IMR-90 (cell line): Measurements from ENCODE around the gene EFEMP1. TPM values are rescaled to one million over a fixed set of nuclear protein-coding genes. Genes with fewer than 3 reads are reported as not detected.
A peak's percentile ranks its signal among the peaks of the same experiment; 100 is the strongest.

ENCODE experiments used
- ATAC-seq: fragments of 200-7000 bp; cut with Tn5 transposase; 2 replicates; pipeline ENCODE4 v1.9.1; 2020; ENCODE audit warnings: low read depth, mild to moderate bottlenecking, moderate library complexity
- BruUV-seq: library from RNA; stranded (reverse); fragments of 400-500 nt; replicated peaks from 2 replicates; lab custom pipeline; 2021; lab: Mats Ljungman, UMichigan
- CTCF ChIA-PET: fragments of 300-600 bp; formaldehyde crosslinking; extraction: SDS; loops from one replicate; lab custom pipeline; 2021; ENCODE audit warnings: antibody characterized with exemption; lab: Yijun Ruan, JAX
- POLR2A ChIA-PET: fragments of 300-600 bp; sonication (Branson Sonifier 250); formaldehyde crosslinking; loops from one replicate; lab custom pipeline; 2022; ENCODE audit warnings: antibody characterized with exemption; ENCODE audit not compliant: unreplicated experiment; lab: Charles Lee
- DNase-seq: peaks from one replicate; pipeline ENCODE4 v3.0.0; 2013
- H2AFZ ChIP-seq: replicated peaks from 2 replicates; pipeline ENCODE3; 2013; ENCODE audit warnings: low read length, mild to moderate bottlenecking; ENCODE audit not compliant: poor library complexity
- H2AK5ac ChIP-seq: 2 replicates; pipeline ENCODE4 v1.6.1; 2013; ENCODE audit warnings: low read depth, low read length, inconsistent platforms
- H2AK9ac ChIP-seq: replicated peaks from 2 replicates; pipeline ENCODE3; 2013; ENCODE audit warnings: mild to moderate bottlenecking, low read depth, low read length, moderate library complexity; ENCODE audit not compliant: poor library complexity
- H2BK120ac ChIP-seq: 2 replicates; pipeline ENCODE4 v1.6.1; 2013; ENCODE audit warnings: low read depth, low read length, inconsistent platforms
- H2BK15ac ChIP-seq: 3 replicates; pipeline ENCODE4 v1.6.1; 2013; ENCODE audit warnings: low read depth, low read length, inconsistent platforms
- H2BK20ac ChIP-seq: 2 replicates; pipeline ENCODE4 v1.6.1; 2013; ENCODE audit warnings: low read depth, mild to moderate bottlenecking, inconsistent platforms, low read length, moderate library complexity
- H2BK5ac ChIP-seq: 2 replicates; pipeline ENCODE4 v1.6.1; 2013; ENCODE audit warnings: mild to moderate bottlenecking, low read depth, low read length, inconsistent platforms; ENCODE audit not compliant: poor library complexity, severe bottlenecking
- H3K14ac ChIP-seq: replicated peaks from 2 replicates; pipeline ENCODE4 v1.6.1; 2013; ENCODE audit warnings: low read depth, low read length, inconsistent platforms
- H3K18ac ChIP-seq: 2 replicates; pipeline ENCODE4 v1.6.1; 2013; ENCODE audit warnings: low read depth, low read length, control low read depth
- H3K23ac ChIP-seq: 2 replicates; pipeline ENCODE4 v1.6.1; 2013; ENCODE audit warnings: low read depth, low read length, inconsistent platforms
- H3K27ac ChIP-seq: 2 replicates; pipeline ENCODE4 v1.5.1; 2013; ENCODE audit warnings: mild to moderate bottlenecking, control low read depth, low read length; ENCODE audit not compliant: insufficient read depth
- H3K27me3 ChIP-seq: 2 replicates; pipeline ENCODE4 v1.6.1; 2013; ENCODE audit warnings: low read length; ENCODE audit not compliant: control insufficient read depth, insufficient read depth
- H3K36me3 ChIP-seq: 2 replicates; pipeline ENCODE4 v1.6.1; 2013; ENCODE audit warnings: low read length, mixed read lengths; ENCODE audit not compliant: control insufficient read depth, insufficient read depth
- H3K4ac ChIP-seq: 2 replicates; pipeline ENCODE4 v1.6.1; 2013; ENCODE audit warnings: low read depth, low read length, inconsistent platforms
- H3K4me1 ChIP-seq: 2 replicates; pipeline ENCODE4 v1.6.1; 2013; ENCODE audit warnings: low read length, mixed read lengths; ENCODE audit not compliant: control insufficient read depth, insufficient read depth
- H3K4me2 ChIP-seq: 2 replicates; pipeline ENCODE4 v1.6.1; 2013; ENCODE audit warnings: low read depth, mild to moderate bottlenecking, control low read depth, low read length, moderate library complexity
- H3K4me3 ChIP-seq: 2 replicates; pipeline ENCODE4 v1.5.1; 2013; ENCODE audit warnings: low read depth, mild to moderate bottlenecking, control low read depth, low read length, moderate library complexity; ENCODE audit not compliant: insufficient read depth
- H3K56ac ChIP-seq: 2 replicates; pipeline ENCODE4 v1.6.1; 2013; ENCODE audit warnings: low read length, inconsistent platforms; ENCODE audit not compliant: insufficient read depth; ENCODE audit errors: extremely low read depth
- H3K79me1 ChIP-seq, 2 experiments: 2 replicates each; pipeline ENCODE4 v1.6.1; 2013; ENCODE audit warnings: low read length in 2 of 2, inconsistent platforms in 1 of 2, low read depth in 1 of 2
- H3K9ac ChIP-seq: 2 replicates; pipeline ENCODE4 v1.6.1; 2013; ENCODE audit warnings: low read depth, low read length, control low read depth
- H3K9me1 ChIP-seq: 2 replicates; pipeline ENCODE4 v1.6.1; 2013; ENCODE audit warnings: low read length, inconsistent platforms; ENCODE audit not compliant: insufficient read depth
- H3K9me3 ChIP-seq: 2 replicates; pipeline ENCODE4 v1.6.1; 2013; ENCODE audit warnings: low read length; ENCODE audit not compliant: control insufficient read depth, insufficient read depth
- H4K20me1 ChIP-seq: 2 replicates; pipeline ENCODE4 v1.6.1; 2013; ENCODE audit warnings: low read length, inconsistent platforms; ENCODE audit not compliant: insufficient read depth
- H4K5ac ChIP-seq: 2 replicates; pipeline ENCODE4 v1.6.1; 2013; ENCODE audit warnings: mild to moderate bottlenecking, low read depth, low read length, control low read depth
- H4K8ac ChIP-seq, 2 experiments: 2 replicates each; pipeline ENCODE4 v1.6.1; 2013; ENCODE audit warnings: low read depth in 2 of 2, low read length in 2 of 2, control low read depth in 1 of 2, inconsistent platforms in 1 of 2
- H4K91ac ChIP-seq: 2 replicates; pipeline ENCODE4 v1.6.1; 2013; ENCODE audit warnings: low read depth, low read length, inconsistent platforms; ENCODE audit not compliant: insufficient read depth
- BHLHE40 ChIP-seq: fragments of 150-350 bp; IDR thresholded peaks from 2 replicates; pipeline ENCODE4 v1.6.1; 2016; ENCODE audit warnings: mild to moderate bottlenecking, low read depth, low read length
- CEBPB ChIP-seq: IDR thresholded peaks from 2 replicates; pipeline ENCODE4 v1.6.1; 2012; ENCODE audit warnings: low read depth, low read length, improper control_type of control experiment
- CTCF ChIP-seq: conservative IDR thresholded peaks from 2 replicates; pipeline ENCODE4 v1.5.1; 2012; ENCODE audit warnings: mild to moderate bottlenecking, low read depth, low read length, improper control_type of control experiment
- FOS ChIP-seq: fragments of 150-350 bp; IDR thresholded peaks from 2 replicates; pipeline ENCODE4 v1.6.1; 2016; ENCODE audit warnings: low read depth, low read length
- MAFK ChIP-seq: IDR thresholded peaks from 2 replicates; pipeline ENCODE4 v1.6.1; 2012; ENCODE audit warnings: low read depth, low read length, improper control_type of control experiment
- MAZ ChIP-seq: IDR thresholded peaks from 2 replicates; pipeline ENCODE4 v1.6.1; 2012; ENCODE audit warnings: low read depth, mild to moderate bottlenecking, low read length, improper control_type of control experiment, moderate library complexity, borderline replicate concordance
- MXI1 ChIP-seq: IDR thresholded peaks from 2 replicates; pipeline ENCODE4 v1.6.1; 2012; ENCODE audit warnings: low read depth, mild to moderate bottlenecking, low read length, moderate library complexity, borderline replicate concordance
- NFE2L2 ChIP-seq: fragments of 150-350 bp; IDR thresholded peaks from 2 replicates; pipeline ENCODE4 v1.6.1; 2016; ENCODE audit warnings: low read depth, mild to moderate bottlenecking, low read length
- POLR2A ChIP-seq: IDR thresholded peaks from 2 replicates; pipeline ENCODE4 v1.6.1; 2012; ENCODE audit warnings: mild to moderate bottlenecking, low read depth, low read length
- RCOR1 ChIP-seq: IDR thresholded peaks from 2 replicates; pipeline ENCODE4 v1.6.1; 2012; ENCODE audit warnings: mild to moderate bottlenecking, low read length, improper control_type of control experiment; ENCODE audit not compliant: insufficient replicate concordance
- RFX5 ChIP-seq: IDR thresholded peaks from 2 replicates; pipeline ENCODE4 v1.8.0; 2012; ENCODE audit warnings: low read depth, mild to moderate bottlenecking, low read length, moderate library complexity
- USF2 ChIP-seq: fragments of 150-350 bp; IDR thresholded peaks from 2 replicates; pipeline ENCODE4 v1.6.1; 2017; ENCODE audit warnings: mild to moderate bottlenecking, antibody characterized with exemption, low read length, low read depth
- WGBS, 2 experiments: methylation state at CpG; one replicate each; pipeline versions ENCODE4 v1.1.5 to v1.1.7; 2013; ENCODE audit warnings: missing lambda C conversion rate in 2 of 2; ENCODE audit not compliant: insufficient read length in 1 of 2; ENCODE audit errors: extremely low coverage in 2 of 2; 5-methylcytosine and 5-hydroxymethylcytosine counted together
- dilution Hi-C: fragments of 300-500 bp; cut with HindIII; formaldehyde crosslinking; loops from one replicate; pipeline ENCODE4 v1.14.3; 2018; ENCODE audit warnings: low sequenced_read_pairs; ENCODE audit not compliant: unreplicated experiment
- in situ Hi-C: fragments of 300-500 bp; cut with MboI; formaldehyde crosslinking; loops from 3 replicates; pipeline ENCODE4 v1.14.3; 2019; ENCODE audit warnings: low sequenced_read_pairs, inconsistent platforms, mixed read lengths
- intact Hi-C: fragments of 100-400 bp; cut with micrococcal nuclease; formaldehyde crosslinking; loops from 2 replicates; pipeline ENCODE4 v1.10.0; 2022
- polyA plus RNA-seq, 3 experiments: library from polyadenylated mRNA; depleted of rRNA; stranded (reverse); fragments of >200 nt; gene quantifications; 2 replicates each; pipeline ENCODE4 v1.2.3, GENCODE V29; 2012; ENCODE audit warnings: low replicate concordance in 1 of 3
- total RNA-seq: library from RNA; depleted of rRNA; stranded (reverse); fragments of >200 nt; gene quantifications from 2 replicates; pipeline ENCODE4 v1.2.3, GENCODE V29; 2012

Gene EFEMP1
- total and polyA plus RNA-seq, 2 of the 4 experiments (the other 2 are of a cell fraction) = 214 to 219 TPM

GRCh38 chr2:55843096-55843993, 80.2 kb downstream of the EFEMP1 start:
- no peaks in the 10 kb centered on the region for H3K36me3 ChIP-seq
- dilution Hi-C loops (no loop called here), intact Hi-C loops (loop anchor here (1.0 to 2.0 kb wide), 2 partner anchors 19 to 73 kb away; no protein-coding TSS in a partner anchor), in situ Hi-C loops (no loop called here)
- H4K8ac ChIP-seq = peak overlapping the region; percentile 33 to 82
- WGBS, 2 experiments = 0% methylated on average over 1 of the region's 6 CpGs; no CpG with 5 or more reads in 1 of the 2 experiments
- BruUV-seq = no TSS peak
- peak overlapping the region; percentile 71 for H3K23ac ChIP-seq
- H2AK9ac ChIP-seq = no peak overlapping the region
- peak overlapping the region; percentile 89 for H2BK20ac ChIP-seq
- DNase-seq = peak; percentile 99
- no peaks in the 10 kb centered on the region for H3K79me1 ChIP-seq
- H3K4ac ChIP-seq = peak overlapping the region; percentile 83
- H2BK5ac ChIP-seq = peak overlapping the region; percentile 95
- TF ChIP-seq POLR2A (peak; percentile 70), CEBPB (peak; percentile 78), BHLHE40 (peak; percentile 89), MXI1 (peak; percentile 71; the same call in 1 of the 2 replicates), NFE2L2 (peak; percentile 83), CTCF (no peak), RCOR1 (peak; percentile 81), MAFK (peak; percentile 53), RFX5 (no peak), MAZ (no peak), FOS (peak; percentile 79), USF2 (0 out of 2 replicates have a peak, but pooled peaks have one; percentile 6)
- peak overlapping the region; percentile 73 for H3K14ac ChIP-seq
- H3K4me3 ChIP-seq = no peak overlapping the region
- ChIA-PET CTCF (interaction anchor here (1.3 kb wide), 1 partner anchor 71 kb away, joined by 5 read pairs; no protein-coding TSS in a partner anchor), POLR2A (no interaction called here)
- no peaks in the 10 kb centered on the region for H3K27me3 ChIP-seq
- H3K9me1 ChIP-seq = peaks cover 6% of the 10 kb centered on the region
- peak overlapping the region; percentile 93 for H2BK120ac ChIP-seq
- peak overlapping the region; percentile 33; the same call in 2 of the 3 replicates for H2BK15ac ChIP-seq
- H3K18ac ChIP-seq = peak overlapping the region; percentile 97
- H4K5ac ChIP-seq = peak overlapping the region; percentile 92; the same call in 1 of the 2 replicates
- peak overlapping the region; percentile 60 for H2AFZ ChIP-seq
- H2AK5ac ChIP-seq = peak overlapping the region; percentile 16
- H3K9me3 ChIP-seq = no peaks in the 10 kb centered on the region
- H3K4me1 ChIP-seq = peaks cover 24% of the 10 kb centered on the region
- peak; percentile 85 for ATAC-seq
- peak overlapping the region; percentile 75 for H4K91ac ChIP-seq
- no peaks in the 10 kb centered on the region for H4K20me1 ChIP-seq
- H3K9ac ChIP-seq = peak overlapping the region; percentile 43; the same call in 1 of the 2 replicates
- H3K27ac ChIP-seq = peak overlapping the region; percentile 71
- H3K56ac ChIP-seq = peak overlapping the region; percentile 41
- H3K4me2 ChIP-seq = peak overlapping the region; percentile 45; the same call in 1 of the 2 replicates
